ENCODE data around the gene SPATA6.

DNA sequence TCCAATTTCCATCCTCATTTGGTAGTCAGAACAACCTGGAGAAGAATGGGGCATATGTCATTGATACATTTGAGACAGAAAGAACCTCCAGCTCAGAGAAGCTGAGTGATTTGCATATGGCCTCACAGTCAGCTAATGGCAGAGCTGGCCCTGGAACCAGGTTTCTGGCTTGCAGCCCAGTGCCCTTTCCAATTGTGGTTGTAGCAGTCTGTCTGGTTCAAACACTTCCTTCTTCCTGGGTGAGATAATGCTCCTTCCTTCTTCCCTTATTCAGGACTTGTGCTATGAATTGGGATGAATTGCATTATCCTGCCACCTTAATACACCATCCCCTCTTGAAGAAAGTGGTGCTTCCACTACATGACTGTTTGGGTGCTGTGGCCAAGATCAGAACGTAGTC, 225.3 kb downstream of the SPATA6 start:
- TF ChIP-seq, protein P1, sequence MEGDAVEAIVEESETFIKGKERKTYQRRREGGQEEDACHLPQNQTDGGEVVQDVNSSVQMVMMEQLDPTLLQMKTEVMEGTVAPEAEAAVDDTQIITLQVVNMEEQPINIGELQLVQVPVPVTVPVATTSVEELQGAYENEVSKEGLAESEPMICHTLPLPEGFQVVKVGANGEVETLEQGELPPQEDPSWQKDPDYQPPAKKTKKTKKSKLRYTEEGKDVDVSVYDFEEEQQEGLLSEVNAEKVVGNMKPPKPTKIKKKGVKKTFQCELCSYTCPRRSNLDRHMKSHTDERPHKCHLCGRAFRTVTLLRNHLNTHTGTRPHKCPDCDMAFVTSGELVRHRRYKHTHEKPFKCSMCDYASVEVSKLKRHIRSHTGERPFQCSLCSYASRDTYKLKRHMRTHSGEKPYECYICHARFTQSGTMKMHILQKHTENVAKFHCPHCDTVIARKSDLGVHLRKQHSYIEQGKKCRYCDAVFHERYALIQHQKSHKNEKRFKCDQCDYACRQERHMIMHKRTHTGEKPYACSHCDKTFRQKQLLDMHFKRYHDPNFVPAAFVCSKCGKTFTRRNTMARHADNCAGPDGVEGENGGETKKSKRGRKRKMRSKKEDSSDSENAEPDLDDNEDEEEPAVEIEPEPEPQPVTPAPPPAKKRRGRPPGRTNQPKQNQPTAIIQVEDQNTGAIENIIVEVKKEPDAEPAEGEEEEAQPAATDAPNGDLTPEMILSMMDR (IDR thresholded peaks at IDR 0.05; ENCODE audit: low read depth, low read length) = no peak
- TF ChIP-seq, protein P2, sequence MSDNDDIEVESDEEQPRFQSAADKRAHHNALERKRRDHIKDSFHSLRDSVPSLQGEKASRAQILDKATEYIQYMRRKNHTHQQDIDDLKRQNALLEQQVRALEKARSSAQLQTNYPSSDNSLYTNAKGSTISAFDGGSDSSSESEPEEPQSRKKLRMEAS (IDR thresholded peaks at IDR 0.05; ENCODE audit: low read depth, low read length) = no peak
- TF ChIP-seq POLR2A (IDR thresholded peaks at IDR 0.05; ENCODE audit: extremely low read depth, insufficient read length) = no peak
